Measurements from ENCODE around the gene PHF10. TPM values are rescaled to one million over a fixed set of nuclear protein-coding genes. Genes with fewer than 3 reads are reported as not detected.

Gene PHF10
- total RNA-seq, 1 donor from 2014 or later, result 45.7 TPM

- Histone ChIP-seq H3K4me3 (no peak overlapping the region), H3K27me3 (ENCODE audit: low read depth) (no peaks in the 10 kb centered on the region), H3K27ac (no peak overlapping the region), H3K4me1 (peaks cover 9% of the 10 kb centered on the region), H3K9me3 (no peaks in the 10 kb centered on the region), H3K36me3 (peaks cover 44% of the 10 kb centered on the region)
- no peak for DNase-seq
- intact Hi-C loops (cut with DNase I), result no loop called here
- no peak for ATAC-seq
- no peak for TF ChIP-seq CTCF (IDR thresholded peaks at IDR 0.05)
These were observed 59.0 kb downstream of the PHF10 start for GRCh38 chr6:169665289-169665688.

GRCh38 chr6:169664227-169664626 lies 60.1 kb downstream of the PHF10 start:
- no peak overlapping the region for H3K4me3 ChIP-seq
- no peaks in the 10 kb centered on the region for H3K27me3 ChIP-seq (ENCODE audit: low read depth)
- H3K9me3 ChIP-seq, result no peaks in the 10 kb centered on the region
- intact Hi-C loops (cut with DNase I), result no loop called here
- no peak for ATAC-seq
- peaks cover 4% of the 10 kb centered on the region for H3K4me1 ChIP-seq
- TF ChIP-seq CTCF (IDR thresholded peaks at IDR 0.05), result no peak
- H3K36me3 ChIP-seq, result peaks cover 49% of the 10 kb centered on the region
- peak; percentile 41 for DNase-seq
- H3K27ac ChIP-seq, result no peak overlapping the region

GRCh38 chr6:169663468-169663867 lies 60.8 kb downstream of the PHF10 start:
- intact Hi-C loops (cut with DNase I), result no loop called here
- peaks cover 48% of the 10 kb centered on the region for H3K36me3 ChIP-seq
- DNase-seq (no peak), ATAC-seq (no peak)
- no peak overlapping the region for H3K27ac ChIP-seq
- H3K9me3 ChIP-seq, result no peaks in the 10 kb centered on the region
- TF ChIP-seq CTCF (IDR thresholded peaks at IDR 0.05), result no peak
- H3K4me3 ChIP-seq, result no peak overlapping the region
- H3K4me1 ChIP-seq, result no peaks in the 10 kb centered on the region
- no peaks in the 10 kb centered on the region for H3K27me3 ChIP-seq (ENCODE audit: low read depth)

GRCh38 chr6:169661391-169661756 lies 62.9 kb downstream of the PHF10 start:
- TF ChIP-seq CTCF (IDR thresholded peaks at IDR 0.05), result no peak
- ATAC-seq, result no peak
- Histone ChIP-seq H3K4me3 (no peak overlapping the region), H3K27me3 (ENCODE audit: low read depth) (no peaks in the 10 kb centered on the region), H3K27ac (no peak overlapping the region), H3K9me3 (no peaks in the 10 kb centered on the region), H3K4me1 (no peaks in the 10 kb centered on the region), H3K36me3 (peaks cover 39% of the 10 kb centered on the region)
- DNase-seq, result no peak
- intact Hi-C loops (cut with DNase I), result no loop called here

GRCh38 chr6:169660751-169661390 lies 63.4 kb downstream of the PHF10 start:
- H3K9me3 ChIP-seq, result no peaks in the 10 kb centered on the region
- H3K4me1 ChIP-seq, result no peaks in the 10 kb centered on the region
- peaks cover 36% of the 10 kb centered on the region for H3K36me3 ChIP-seq
- DNase-seq (peak; percentile 34), ATAC-seq (peak; percentile 8 to 29)
- intact Hi-C loops (cut with DNase I), result no loop called here
- no peaks in the 10 kb centered on the region for H3K27me3 ChIP-seq (ENCODE audit: low read depth)
- H3K4me3 ChIP-seq, result no peak overlapping the region
- no peak overlapping the region for H3K27ac ChIP-seq
- TF ChIP-seq CTCF (IDR thresholded peaks at IDR 0.05), result no peak

Data from lower lobe of right lung (tissue), 2 donors.